H1 (cell line): ENCODE data around the gene TMEM163. TPM values are rescaled to one million over a fixed set of nuclear protein-coding genes. Genes with fewer than 3 reads are reported as not detected.

ENCODE experiments used
- CTCF ChIA-PET: fragments of 300-600 bp; sonication (Branson Sonifier 250); formaldehyde crosslinking; loops from one replicate; lab custom pipeline; 2021; ENCODE audit not compliant: partially characterized antibody; lab: Charles Lee
- POLR2A ChIA-PET: fragments of 300-600 bp; sonication (Branson Sonifier 250); formaldehyde crosslinking; loops from one replicate; lab custom pipeline; 2021; ENCODE audit warnings: inconsistent platforms; ENCODE audit not compliant: partially characterized antibody; lab: Charles Lee
- DNase-seq, 2 experiments: peaks; one replicate each; pipeline versions ENCODE4 v3.0.0 to v3.0.0-alpha.2; 2010 to 2022; ENCODE audit warnings: low spot score in 2 of 2, low read depth in 1 of 2, mixed read lengths in 1 of 2
- FAIRE-seq: peaks from 2 replicates; lab custom pipeline; 2011; peaks lifted over from hg19 to GRCh38; lab: Jason Lieb, UNC
- H2AFZ ChIP-seq: 2 replicates; pipeline ENCODE4 v1.8.1; 2012; ENCODE audit warnings: low read length, inconsistent platforms
- H2AK5ac ChIP-seq: 2 replicates; pipeline ENCODE4 v1.6.1; 2013; ENCODE audit warnings: low read depth, low read length
- H2BK120ac ChIP-seq: replicated peaks from 2 replicates; pipeline ENCODE3; 2013; ENCODE audit warnings: low read depth, low read length, inconsistent platforms
- H2BK12ac ChIP-seq: 2 replicates; pipeline ENCODE4 v1.6.1; 2013; ENCODE audit warnings: low read depth, low read length
- H2BK15ac ChIP-seq: 2 replicates; pipeline ENCODE4 v1.6.1; 2013; ENCODE audit warnings: low read length
- H2BK20ac ChIP-seq: 2 replicates; pipeline ENCODE4 v1.6.1; 2013; ENCODE audit warnings: low read length
- H2BK5ac ChIP-seq: 2 replicates; pipeline ENCODE4 v1.6.1; 2013; ENCODE audit warnings: low read depth, low read length
- H3K14ac ChIP-seq: 2 replicates; pipeline ENCODE4 v1.6.1; 2013; ENCODE audit warnings: inconsistent platforms; ENCODE audit not compliant: insufficient read length
- H3K18ac ChIP-seq: 2 replicates; pipeline ENCODE4 v1.6.1; 2013; ENCODE audit warnings: low read length; ENCODE audit errors: extremely low read depth
- H3K23ac ChIP-seq: 2 replicates; pipeline ENCODE4 v1.6.1; 2013; ENCODE audit warnings: inconsistent platforms; ENCODE audit not compliant: insufficient read length
- H3K23me2 ChIP-seq: 2 replicates; pipeline ENCODE4 v1.6.1; 2013; ENCODE audit warnings: low read depth, low read length
- H3K27ac ChIP-seq: 2 replicates; pipeline ENCODE4 v1.6.1; 2011; ENCODE audit warnings: low read depth, low read length, inconsistent platforms
- H3K27me3 ChIP-seq, 4 experiments: replicated peaks in 1 of 4; 1 replicate in 1 of 4; 2 replicates in 3 of 4; pipeline versions ENCODE4 v1.6.1 to v1.8.1; 2011 to 2013; ENCODE audit warnings: low read length in 3 of 4, mild to moderate bottlenecking in 3 of 4, inconsistent platforms in 2 of 4, mixed read lengths in 2 of 4, moderate library complexity in 1 of 4; ENCODE audit not compliant: control insufficient read depth in 3 of 4, insufficient read depth in 3 of 4; ENCODE audit errors: extremely low read depth in 1 of 4
- H3K36me3 ChIP-seq, 4 experiments: 2 replicates each; pipeline versions ENCODE4 v1.6.1 to v1.8.1; 2011 to 2013; ENCODE audit warnings: mild to moderate bottlenecking in 4 of 4, low read length in 3 of 4, moderate library complexity in 2 of 4, control low read depth in 1 of 4, inconsistent platforms in 1 of 4; ENCODE audit not compliant: insufficient read depth in 4 of 4, control insufficient read depth in 2 of 4
- H3K4ac ChIP-seq: replicated peaks from 2 replicates; pipeline ENCODE3; 2013; ENCODE audit warnings: low read length, low read depth, mixed read lengths, inconsistent platforms; ENCODE audit not compliant: insufficient read length
- H3K4me1 ChIP-seq, 4 experiments: replicated peaks in 1 of 4; 1 replicate in 1 of 4; 2 replicates in 3 of 4; pipeline versions ENCODE4 v1.6.1 to v1.8.1; 2011 to 2013; ENCODE audit warnings: low read length in 3 of 4, inconsistent platforms in 2 of 4, mixed read lengths in 1 of 4; ENCODE audit not compliant: insufficient read depth in 4 of 4, control insufficient read depth in 3 of 4
- H3K4me2 ChIP-seq, 2 experiments: 2 replicates each; pipeline versions ENCODE4 v1.6.1 to v1.8.1; 2011 to 2013; ENCODE audit warnings: low read depth in 2 of 2, low read length in 2 of 2, control low read depth in 1 of 2, inconsistent platforms in 1 of 2, mild to moderate bottlenecking in 1 of 2; ENCODE audit not compliant: insufficient read depth in 1 of 2
- H3K4me3 ChIP-seq, 4 experiments: fragments of 200-600, 300-600 bp in 1 of 4; sonication (generic), shearing (Covaris generic), sonication (Bioruptor Twin) in 1 of 4; 2 replicates each; pipeline versions ENCODE4 v1.5.1 to v1.8.1; 2011 to 2016; ENCODE audit warnings: low read length in 4 of 4, low read depth in 3 of 4, control low read depth in 2 of 4, inconsistent platforms in 2 of 4, mild to moderate bottlenecking in 2 of 4, mixed read lengths in 1 of 4, moderate library complexity in 1 of 4; ENCODE audit not compliant: insufficient read depth in 2 of 4; ENCODE audit errors: extremely low read depth in 1 of 4
- H3K56ac ChIP-seq: replicated peaks from 2 replicates; pipeline ENCODE3; 2013; ENCODE audit warnings: low read depth, mild to moderate bottlenecking, mixed read lengths, low read length, inconsistent platforms; ENCODE audit not compliant: insufficient read length
- H3K79me1 ChIP-seq: 2 replicates; pipeline ENCODE4 v1.6.1; 2013; ENCODE audit warnings: low read depth, low read length, control low read depth
- H3K79me2 ChIP-seq, 2 experiments: 2 replicates each; pipeline versions ENCODE4 v1.6.1 to v1.8.1; 2012 to 2013; ENCODE audit warnings: low read length in 2 of 2, mild to moderate bottlenecking in 2 of 2, inconsistent platforms in 1 of 2; ENCODE audit not compliant: insufficient read depth in 2 of 2, control insufficient read depth in 1 of 2
- H3K9ac ChIP-seq, 4 experiments: replicated peaks in 1 of 4; 1 replicate in 1 of 4; 2 replicates in 3 of 4; pipeline versions ENCODE4 v1.6.1 to v1.8.1; 2011 to 2013; ENCODE audit warnings: low read depth in 3 of 4, low read length in 3 of 4, control low read depth in 2 of 4, mild to moderate bottlenecking in 2 of 4, moderate library complexity in 2 of 4, inconsistent platforms in 1 of 4; ENCODE audit errors: extremely low read depth in 1 of 4
- H3K9me3 ChIP-seq, 2 experiments: 2 replicates each; pipeline versions ENCODE4 v1.6.1 to v1.8.1; 2012 to 2013; ENCODE audit warnings: mild to moderate bottlenecking in 2 of 2, moderate library complexity in 2 of 2, control low read depth in 1 of 2, inconsistent platforms in 1 of 2, low read depth in 1 of 2, low read length in 1 of 2, mixed read lengths in 1 of 2; ENCODE audit not compliant: insufficient read depth in 2 of 2
- H4K20me1 ChIP-seq, 2 experiments: replicated peaks in 1 of 2; 2 replicates each; pipeline versions ENCODE3 to v1.8.1; 2011 to 2013; ENCODE audit warnings: inconsistent platforms in 2 of 2, low read length in 2 of 2, mild to moderate bottlenecking in 1 of 2; ENCODE audit not compliant: insufficient read depth in 2 of 2, control insufficient read depth in 1 of 2
- H4K5ac ChIP-seq: 2 replicates; pipeline ENCODE4 v1.6.1; 2013; ENCODE audit warnings: low read length, low read depth, mixed read lengths, inconsistent platforms; ENCODE audit not compliant: insufficient read length
- H4K8ac ChIP-seq: 2 replicates; pipeline ENCODE4 v1.8.0; 2013; ENCODE audit warnings: mild to moderate bottlenecking, moderate library complexity, low read length, inconsistent platforms; ENCODE audit not compliant: insufficient read depth; ENCODE audit errors: extremely low read depth
- H4K91ac ChIP-seq: replicated peaks from 2 replicates; pipeline ENCODE3; 2013; ENCODE audit warnings: low read length, mixed read lengths, inconsistent platforms; ENCODE audit not compliant: insufficient read length
- ASH2L ChIP-seq: fragments of 200-600, 300-600 bp; sonication (generic); IDR thresholded peaks from one replicate; pipeline ENCODE4 v1.7.1; 2017; ENCODE audit warnings: low read length
- CTBP2 ChIP-seq: IDR thresholded peaks from 2 replicates; pipeline ENCODE4 v1.7.0; 2011; ENCODE audit warnings: borderline replicate concordance, mild to moderate bottlenecking, moderate library complexity, mixed read lengths, low read length; ENCODE audit not compliant: insufficient read depth, insufficient read length
- EZH2 ChIP-seq: fragments of 200-600 bp; sonication (generic); IDR thresholded peaks from 2 replicates; pipeline ENCODE4 v1.7.1; 2012; ENCODE audit warnings: low read depth, mild to moderate bottlenecking, moderate library complexity, low read length, inconsistent platforms; ENCODE audit not compliant: severe bottlenecking
- GABPA ChIP-seq: IDR thresholded peaks from 2 replicates; pipeline ENCODE4 v1.6.1; 2011; ENCODE audit warnings: mild to moderate bottlenecking, low read length, moderate library complexity, borderline replicate concordance; ENCODE audit not compliant: insufficient read depth
- KDM4A ChIP-seq: IDR thresholded peaks from one replicate; pipeline ENCODE4 v1.7.1; 2012; ENCODE audit warnings: low read depth, mild to moderate bottlenecking, moderate library complexity, low read length, inconsistent platforms; ENCODE audit not compliant: severe bottlenecking
- RBBP5 ChIP-seq: IDR thresholded peaks from 2 replicates; pipeline ENCODE4 v1.7.1; 2012; ENCODE audit warnings: low read depth, mild to moderate bottlenecking, inconsistent platforms, low read length, moderate library complexity, borderline replicate concordance
- RNF2 ChIP-seq: fragments of 200-900, 300-1000 bp; sonication (generic); IDR thresholded peaks from 2 replicates; pipeline ENCODE4 v1.7.1; 2016; ENCODE audit warnings: borderline replicate concordance, low read depth, mild to moderate bottlenecking, antibody characterized with exemption, low read length; ENCODE audit not compliant: poor library complexity, severe bottlenecking; ENCODE audit errors: missing control alignments
- SP1 ChIP-seq: IDR thresholded peaks from 2 replicates; pipeline ENCODE4 v1.6.1; 2011; ENCODE audit warnings: low read depth, low read length
- SUZ12 ChIP-seq: fragments of 200-600 bp; sonication (generic); IDR thresholded peaks from 2 replicates; pipeline ENCODE4 v1.6.1; 2012; ENCODE audit warnings: mild to moderate bottlenecking, inconsistent platforms, low read length, moderate library complexity, mixed read lengths
- ZNF274 ChIP-seq: IDR thresholded peaks from 2 replicates; pipeline ENCODE4 v1.7.0; 2012; ENCODE audit warnings: low read length, borderline replicate concordance; ENCODE audit errors: extremely low read depth
- WGBS, 2 experiments: shearing (Covaris generic) in 1 of 2; methylation state at CpG; one replicate each; pipeline versions ENCODE4 v1.1.6 to v1.1.7; 2013 to 2015; ENCODE audit warnings: low lambda C conversion rate in 2 of 2, mixed read lengths in 2 of 2, inconsistent platforms in 1 of 2, low coverage in 1 of 2, missing lambda C conversion rate in 1 of 2; ENCODE audit not compliant: insufficient replicate concordance in 2 of 2, insufficient coverage in 1 of 2, insufficient read length in 1 of 2; ENCODE audit errors: extremely low coverage in 1 of 2, missing lambda C conversion rate in 1 of 2; 5-methylcytosine and 5-hydroxymethylcytosine counted together
- polyA plus RNA-seq, 7 experiments: library from polyadenylated mRNA; depleted of rRNA in 3 of 7; stranded (reverse) in 5 of 7; unstranded in 2 of 7; fragments of >200 nt in 5 of 7; fragments of 200-250 nt in 2 of 7; gene quantifications; 1 replicate in 5 of 7; 2 replicates in 1 of 7; 4 replicates in 1 of 7; pipeline versions ENCODE4 v1.2.1 to v1.2.3, GENCODE V29; 2011 to 2013; ENCODE audit warnings: missing spikeins in 2 of 7, mixed read lengths in 2 of 7
- total RNA-seq: library from RNA; stranded (reverse); fragmentation: NEBNext Ultra II Directional; extraction: Animal tissue kit (Norgen Biotek cat#: 25700); gene quantifications from 2 replicates; pipeline ENCODE4 v1.2.1, GENCODE V29; 2021

Gene TMEM163
- total and polyA plus RNA-seq, 2 of the 8 experiments (the other 6 are each of a cell fraction or from before 2014, with no cell fraction given) = 2.8 to 3.2 TPM

GRCh38 chr2:134718023-134718816 is 580 bp downstream of the TMEM163 start:
- DNase-seq (peak in 1 of 2 experiments; percentile 77), FAIRE-seq (no peak)
- H3K79me2 ChIP-seq = no peaks in the 10 kb centered on the region
- no peak overlapping the region for H2AK5ac ChIP-seq
- peak overlapping the region; percentile 42; the same call in 1 of the 2 replicates for H3K18ac ChIP-seq
- ChIA-PET CTCF (interaction anchor here (0.7 to 2.6 kb wide), 8 partner anchors 14 to 61 kb away, joined by 3 to 10 read pairs (median 6); no protein-coding TSS in a partner anchor), POLR2A (interaction anchor here (0.7 to 1.2 kb wide), 4 partner anchors 9 to 200 kb away, joined by 3 read pairs; no protein-coding TSS in a partner anchor)
- no peaks in the 10 kb centered on the region for H3K79me1 ChIP-seq
- peaks cover 19 to 48% (median 41%) of the 10 kb centered on the region in 4 experiments for H3K27me3 ChIP-seq
- no peak overlapping the region for H4K5ac ChIP-seq
- H2BK12ac ChIP-seq = no peak overlapping the region
- 1% methylated on average over 38 of the region's 91 CpGs; no CpG with 5 or more reads in 1 of the 2 experiments for WGBS, 2 experiments
- H3K4ac ChIP-seq = no peak overlapping the region
- H2BK120ac ChIP-seq = no peak overlapping the region
- H4K8ac ChIP-seq = no peak overlapping the region
- peaks cover 14% of the 10 kb centered on the region for H3K23me2 ChIP-seq
- H3K9ac ChIP-seq = peak overlapping the region in 2 of 4 experiments; percentile 7 to 13; a peak in 3 of 7 replicates
- H2BK15ac ChIP-seq = no peak overlapping the region
- peak overlapping the region; percentile 36 to 80 (median 69) for H3K4me3 ChIP-seq
- no peak overlapping the region for H2BK20ac ChIP-seq
- no peak overlapping the region for H3K14ac ChIP-seq
- peak overlapping the region; percentile 74; the same call in 1 of the 2 replicates for H2AFZ ChIP-seq
- peak overlapping the region; percentile 86 to 98 for H3K4me2 ChIP-seq
- H4K91ac ChIP-seq = no peak overlapping the region
- peak; percentile 97 for TF ChIP-seq KDM4A
- TF ChIP-seq RNF2 = peak; percentile 34
- TF ChIP-seq SUZ12 = peak; percentile 90
- TF ChIP-seq EZH2 = peak; percentile 80
- TF ChIP-seq GABPA = 0 out of 2 replicates have a peak, but pooled peaks have one; percentile 28
- no peak for TF ChIP-seq SP1
- TF ChIP-seq RBBP5 = peak; percentile 97
- peak; percentile 81 for TF ChIP-seq CTBP2
- no peak for TF ChIP-seq ZNF274
- TF ChIP-seq ASH2L = peak; percentile 86
- peaks cover 0 to 2% of the 10 kb centered on the region in 2 experiments for H4K20me1 ChIP-seq
- H3K36me3 ChIP-seq = 0 out of 8 replicates have a peak, but pooled peaks cover 0 to 4% (median 0%) of the 10 kb centered on the region in 4 experiments
- no peak overlapping the region for H3K27ac ChIP-seq
- no peak overlapping the region for H2BK5ac ChIP-seq
- H3K9me3 ChIP-seq = no peaks in the 10 kb centered on the region
- no peak overlapping the region for H3K23ac ChIP-seq
- peaks cover under 1 to 8% (median 3%) of the 10 kb centered on the region in 4 experiments; a peak in 6 of 7 replicates for H3K4me1 ChIP-seq
- no peak overlapping the region for H3K56ac ChIP-seq
